MM.1S (cell line): ENCODE data around the gene SPEF2.

ENCODE experiments used
- DNase-seq: peaks from one replicate; pipeline ENCODE4 v3.0.0-alpha.2; 2015
- H2AFZ ChIP-seq: fragments of 300-600 bp; sonication (generic); 2 replicates; pipeline ENCODE4 v1.6.0; 2016; ENCODE audit warnings: antibody characterized with exemption, low read length
- H3F3A ChIP-seq: fragments of 300-600 bp; sonication (generic); 2 replicates; pipeline ENCODE4 v1.6.1; 2016; ENCODE audit warnings: mild to moderate bottlenecking, antibody characterized with exemption, low read length, moderate library complexity, mixed read lengths; ENCODE audit not compliant: insufficient read depth
- H3K27ac ChIP-seq: fragments of 300-600 bp; sonication (generic); 2 replicates; pipeline ENCODE4 v1.5.1; 2016; ENCODE audit warnings: mild to moderate bottlenecking, low read length
- H3K27me3 ChIP-seq: fragments of 300-600 bp; sonication (generic); replicated peaks from 2 replicates; pipeline ENCODE4 v1.6.0; 2016; ENCODE audit warnings: low read length; ENCODE audit not compliant: insufficient read depth
- H3K36me3 ChIP-seq: fragments of 300-600 bp; sonication (generic); replicated peaks from 2 replicates; pipeline ENCODE4 v1.6.1; 2016; ENCODE audit warnings: mild to moderate bottlenecking, low read length, mixed read lengths; ENCODE audit not compliant: insufficient read depth
- H3K4me1 ChIP-seq: fragments of 300-600 bp; sonication (generic); 2 replicates; pipeline ENCODE4 v1.6.1; 2016; ENCODE audit warnings: low read length, mixed read lengths
- H3K4me2 ChIP-seq: fragments of 300-600 bp; sonication (generic); 2 replicates; pipeline ENCODE4 v1.6.0; 2016; ENCODE audit warnings: low read depth, low read length
- H3K4me3 ChIP-seq: fragments of 300-600 bp; sonication (generic); 2 replicates; pipeline ENCODE4 v1.5.1; 2016; ENCODE audit warnings: low read length, mixed read lengths
- H3K79me2 ChIP-seq: fragments of 300-600 bp; sonication (generic); 2 replicates; pipeline ENCODE4 v1.6.1; 2016; ENCODE audit warnings: mixed run types, low read length, mixed read lengths
- H3K9ac ChIP-seq: fragments of 300-600 bp; sonication (generic); 2 replicates; pipeline ENCODE4 v1.6.1; 2016; ENCODE audit warnings: low read length, mixed read lengths
- H3K9me2 ChIP-seq: fragments of 300-600 bp; sonication (generic); replicated peaks from 2 replicates; pipeline ENCODE4 v1.6.1; 2016; ENCODE audit warnings: mild to moderate bottlenecking, low read length, mixed read lengths; ENCODE audit not compliant: insufficient read depth
- H3K9me3 ChIP-seq: fragments of 300-600 bp; sonication (generic); replicated peaks from 2 replicates; pipeline ENCODE4 v1.6.1; 2016; ENCODE audit warnings: mild to moderate bottlenecking, low read length, mixed read lengths; ENCODE audit not compliant: insufficient read depth
- H4K20me1 ChIP-seq: fragments of 300-600 bp; sonication (generic); 2 replicates; pipeline ENCODE4 v1.6.1; 2016; ENCODE audit warnings: mild to moderate bottlenecking, low read length, moderate library complexity, mixed read lengths; ENCODE audit not compliant: insufficient read depth
- CTCF ChIP-seq: fragments of 300-600 bp; sonication (generic); IDR thresholded peaks from 2 replicates; pipeline ENCODE4 v1.5.1; 2016; ENCODE audit warnings: antibody characterized with exemption, low read length, mixed read lengths
- EZH2 ChIP-seq: fragments of 300-600 bp; sonication (generic); optimal IDR thresholded peaks from 2 replicates; pipeline ENCODE3; 2017; ENCODE audit warnings: low read depth, mild to moderate bottlenecking, antibody characterized with exemption, low read length, mixed read lengths
- EZH2phosphoT487 ChIP-seq: fragments of 300-600 bp; sonication (generic); IDR thresholded peaks from 2 replicates; pipeline ENCODE4 v1.6.1; 2018; ENCODE audit warnings: antibody characterized with exemption, low read length

SPEF2 gene

GRCh38 chr5:35707659-35708058, 90.0 kb downstream of the SPEF2 start:
- no peak overlapping the region for H2AFZ ChIP-seq
- H3K4me3 ChIP-seq = no peak overlapping the region
- no peaks in the 10 kb centered on the region for H3K4me1 ChIP-seq
- DNase-seq = no peak
- no peak overlapping the region for H3K4me2 ChIP-seq
- H3K79me2 ChIP-seq = no peaks in the 10 kb centered on the region
- H3K9me3 ChIP-seq = no peaks in the 10 kb centered on the region
- H3F3A ChIP-seq = no peaks in the 10 kb centered on the region
- no peak for TF ChIP-seq EZH2phosphoT487
- no peak for TF ChIP-seq CTCF
- TF ChIP-seq EZH2 = no peak
- no peaks in the 10 kb centered on the region for H3K9me2 ChIP-seq
- H4K20me1 ChIP-seq = no peaks in the 10 kb centered on the region
- H3K27me3 ChIP-seq = no peaks in the 10 kb centered on the region
- H3K27ac ChIP-seq = no peak overlapping the region
- H3K36me3 ChIP-seq = no peaks in the 10 kb centered on the region
- no peak overlapping the region for H3K9ac ChIP-seq

- Histone ChIP-seq H3K9me2 (no peaks in the 10 kb centered on the region), H3K4me3 (no peak overlapping the region), H3F3A (no peaks in the 10 kb centered on the region), H3K9ac (no peak overlapping the region), H3K27ac (no peak overlapping the region), H3K27me3 (no peaks in the 10 kb centered on the region), H3K4me2 (no peak overlapping the region), H2AFZ (no peak overlapping the region), H3K79me2 (no peaks in the 10 kb centered on the region), H3K9me3 (no peaks in the 10 kb centered on the region), H3K4me1 (no peaks in the 10 kb centered on the region), H4K20me1 (no peaks in the 10 kb centered on the region), H3K36me3 (no peaks in the 10 kb centered on the region)
- no peak for TF ChIP-seq EZH2
- no peak for DNase-seq
These were observed 92.0 kb downstream of the SPEF2 start for GRCh38 chr5:35709688-35710087.

DNA sequence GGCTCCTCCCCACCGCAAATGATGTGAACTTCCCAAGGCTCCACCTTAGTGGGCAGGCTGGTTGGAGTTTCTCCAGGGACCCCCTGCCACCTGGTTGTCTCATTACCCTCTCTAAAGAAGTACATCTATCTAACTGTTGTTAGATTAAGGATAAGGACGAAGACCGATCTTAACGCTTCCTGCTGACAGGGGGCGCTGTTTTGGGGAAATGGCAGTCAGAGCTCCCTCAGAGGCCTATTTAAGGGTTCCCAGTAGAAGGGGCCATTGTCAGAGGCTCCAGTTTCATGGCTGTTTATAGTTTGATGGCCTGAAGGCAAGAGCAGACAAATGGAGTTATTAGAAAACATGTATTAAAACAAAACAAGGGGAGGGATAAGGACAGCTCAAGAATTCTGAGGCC, 100.1 kb downstream of the SPEF2 start:
- TF ChIP-seq CTCF (0 out of 2 replicates have a peak, but pooled peaks have one; percentile 16), EZH2 (no peak)
- no peaks in the 10 kb centered on the region for H3K9me3 ChIP-seq
- H3K36me3 ChIP-seq = no peaks in the 10 kb centered on the region
- no peak for DNase-seq
- H3K4me3 ChIP-seq = no peak overlapping the region
- no peak overlapping the region for H3K27ac ChIP-seq
- no peak overlapping the region for H3K9ac ChIP-seq
- H4K20me1 ChIP-seq = no peaks in the 10 kb centered on the region
- no peaks in the 10 kb centered on the region for H3F3A ChIP-seq
- no peaks in the 10 kb centered on the region for H3K79me2 ChIP-seq
- H3K4me1 ChIP-seq = no peaks in the 10 kb centered on the region
- H3K27me3 ChIP-seq = no peaks in the 10 kb centered on the region
- H3K9me2 ChIP-seq = no peaks in the 10 kb centered on the region
- no peak overlapping the region for H3K4me2 ChIP-seq
- H2AFZ ChIP-seq = no peak overlapping the region

DNA sequence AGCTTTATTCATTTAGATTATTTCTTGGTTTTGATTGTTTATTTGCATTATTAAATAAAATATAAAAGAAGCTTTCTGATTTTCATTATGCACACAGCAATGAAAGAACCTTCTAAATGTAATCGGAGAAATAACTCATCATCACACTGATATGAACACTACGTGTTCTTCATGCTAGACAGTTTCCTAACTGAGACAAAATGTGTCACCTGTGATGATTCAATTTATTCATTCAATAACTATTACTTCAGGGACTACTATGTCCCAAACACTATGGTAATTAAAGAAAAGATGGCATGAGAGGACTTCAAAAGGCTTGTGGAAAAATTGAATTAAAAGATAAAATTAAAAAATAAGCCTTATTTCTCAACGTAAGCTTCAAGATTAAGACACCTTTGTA, 118.1 kb downstream of the SPEF2 start:
- Histone ChIP-seq H3F3A (no peaks in the 10 kb centered on the region), H3K9ac (no peak overlapping the region), H3K9me3 (no peaks in the 10 kb centered on the region), H3K27me3 (no peaks in the 10 kb centered on the region), H3K79me2 (no peaks in the 10 kb centered on the region), H3K27ac (no peak overlapping the region), H3K4me3 (no peak overlapping the region), H3K4me1 (no peaks in the 10 kb centered on the region), H4K20me1 (no peaks in the 10 kb centered on the region), H3K4me2 (no peak overlapping the region), H3K9me2 (no peaks in the 10 kb centered on the region), H2AFZ (no peak overlapping the region), H3K36me3 (no peaks in the 10 kb centered on the region)
- no peak for DNase-seq
- TF ChIP-seq EZH2 (no peak), EZH2phosphoT487 (no peak), CTCF (no peak)
